DOHH2 (cell line): ENCODE measurements around the gene RAB3C.

Experiments used
- H3F3A ChIP-seq: fragments of 200-600 bp; sonication (generic), shearing (Covaris generic); 2 replicates; pipeline ENCODE4 v1.6.0; 2016; ENCODE audit warnings: antibody characterized with exemption, mild to moderate bottlenecking; ENCODE audit not compliant: control insufficient read depth, insufficient read depth
- H3K27ac ChIP-seq: fragments of 200-600 bp; sonication (generic); 2 replicates; pipeline ENCODE4 v1.5.1; 2014; ENCODE audit warnings: low read depth, mild to moderate bottlenecking, low read length, moderate library complexity
- H3K27me3 ChIP-seq: fragments of 200-600 bp; sonication (generic); 2 replicates; pipeline ENCODE4 v1.6.1; 2014; ENCODE audit warnings: mild to moderate bottlenecking, low read length, mixed read lengths; ENCODE audit not compliant: control insufficient read depth
- H3K36me3 ChIP-seq: fragments of 200-600 bp; sonication (generic); 2 replicates; pipeline ENCODE4 v1.6.1; 2014; ENCODE audit warnings: mild to moderate bottlenecking, low read length, moderate library complexity, mixed read lengths; ENCODE audit not compliant: control insufficient read depth
- H3K4me1 ChIP-seq: fragments of 200-600 bp; sonication (generic); 2 replicates; pipeline ENCODE4 v1.6.1; 2014; ENCODE audit warnings: mild to moderate bottlenecking, low read length, mixed read lengths; ENCODE audit not compliant: control insufficient read depth
- H3K4me2 ChIP-seq: fragments of 200-600 bp; sonication (generic); 2 replicates; pipeline ENCODE4 v1.6.0; 2014; ENCODE audit warnings: mild to moderate bottlenecking, low read length, moderate library complexity
- H3K4me3 ChIP-seq: fragments of 200-600 bp; sonication (generic); 2 replicates; pipeline ENCODE4 v1.5.1; 2014; ENCODE audit warnings: mild to moderate bottlenecking, low read length, mixed read lengths
- H3K79me2 ChIP-seq: fragments of 200-600 bp; sonication (generic); 2 replicates; pipeline ENCODE4 v1.6.1; 2014; ENCODE audit warnings: mild to moderate bottlenecking, low read length, mixed read lengths; ENCODE audit not compliant: control insufficient read depth
- H3K9me2 ChIP-seq: fragments of 200-600 bp; sonication (generic); replicated peaks from 2 replicates; pipeline ENCODE4 v1.6.1; 2014; ENCODE audit warnings: mild to moderate bottlenecking, low read length, mixed read lengths; ENCODE audit not compliant: control insufficient read depth
- H3K9me3 ChIP-seq: fragments of 200-600 bp; sonication (generic); 2 replicates; pipeline ENCODE4 v1.6.1; 2014; ENCODE audit warnings: antibody characterized with exemption, low read length, mixed read lengths; ENCODE audit not compliant: control insufficient read depth, insufficient read depth
- H4K20me1 ChIP-seq: fragments of 200-600 bp; sonication (generic); 2 replicates; pipeline ENCODE4 v1.6.0; 2014; ENCODE audit warnings: low read depth, mild to moderate bottlenecking, antibody characterized with exemption, low read length, moderate library complexity; ENCODE audit not compliant: control insufficient read depth, insufficient read depth
- CTCF ChIP-seq: fragments of 200-600 bp; sonication (generic); IDR thresholded peaks from one replicate; pipeline ENCODE4 v1.5.1; 2014; ENCODE audit warnings: antibody characterized with exemption, mild to moderate bottlenecking, low read depth, low read length; ENCODE audit not compliant: poor library complexity, severe bottlenecking
- EZH2phosphoT487 ChIP-seq: fragments of 200-600 bp; sonication (generic); IDR thresholded peaks from 2 replicates; pipeline ENCODE4 v1.6.1; 2017; ENCODE audit warnings: borderline replicate concordance, mild to moderate bottlenecking, antibody characterized with exemption, low read length, moderate library complexity, mixed read lengths

Gene RAB3C

GRCh38 chr5:58715997-58716656, 133.3 kb downstream of the RAB3C start:
- H4K20me1 ChIP-seq, result no peaks in the 10 kb centered on the region
- H3K4me1 ChIP-seq, result no peaks in the 10 kb centered on the region
- H3K9me2 ChIP-seq, result no peaks in the 10 kb centered on the region
- H3K4me2 ChIP-seq, result no peak overlapping the region
- no peaks in the 10 kb centered on the region for H3K79me2 ChIP-seq
- H3K27me3 ChIP-seq, result peaks cover 8% of the 10 kb centered on the region; the same call in 1 of the 2 replicates
- no peaks in the 10 kb centered on the region for H3F3A ChIP-seq
- no peak overlapping the region for H3K27ac ChIP-seq
- TF ChIP-seq CTCF, result no peak
- no peak for TF ChIP-seq EZH2phosphoT487
- H3K9me3 ChIP-seq, result no peaks in the 10 kb centered on the region
- no peak overlapping the region for H3K4me3 ChIP-seq
- H3K36me3 ChIP-seq, result no peaks in the 10 kb centered on the region

- TF ChIP-seq EZH2phosphoT487 (no peak), CTCF (no peak)
- Histone ChIP-seq H3K79me2 (no peaks in the 10 kb centered on the region), H3K27me3 (peaks cover 8% of the 10 kb centered on the region; the same call in 1 of the 2 replicates), H3F3A (no peaks in the 10 kb centered on the region), H3K9me3 (no peaks in the 10 kb centered on the region), H3K27ac (no peak overlapping the region), H3K36me3 (no peaks in the 10 kb centered on the region), H3K4me2 (no peak overlapping the region), H3K4me1 (no peaks in the 10 kb centered on the region), H3K4me3 (no peak overlapping the region), H3K9me2 (no peaks in the 10 kb centered on the region), H4K20me1 (no peaks in the 10 kb centered on the region)
Measured at GRCh38 chr5:58716713-58717112, 133.8 kb downstream of the RAB3C start.

GRCh38 chr5:58717303-58718007, 134.6 kb downstream of the RAB3C start:
- no peaks in the 10 kb centered on the region for H3F3A ChIP-seq
- H3K4me2 ChIP-seq, result no peak overlapping the region
- H3K9me3 ChIP-seq, result no peaks in the 10 kb centered on the region
- peaks cover 8% of the 10 kb centered on the region; the same call in 1 of the 2 replicates for H3K27me3 ChIP-seq
- no peak for TF ChIP-seq EZH2phosphoT487
- TF ChIP-seq CTCF, result no peak
- no peaks in the 10 kb centered on the region for H3K4me1 ChIP-seq
- no peaks in the 10 kb centered on the region for H3K36me3 ChIP-seq
- H3K79me2 ChIP-seq, result no peaks in the 10 kb centered on the region
- H4K20me1 ChIP-seq, result no peaks in the 10 kb centered on the region
- H3K27ac ChIP-seq, result no peak overlapping the region
- H3K9me2 ChIP-seq, result no peaks in the 10 kb centered on the region
- no peak overlapping the region for H3K4me3 ChIP-seq
